ENCODE measurements around the gene MLLT10. TPM values are rescaled to one million over a fixed set of nuclear protein-coding genes. Genes with fewer than 3 reads are reported as not detected.

Gene MLLT10
- total RNA-seq, 1 donor from 2014 or later, result 61.3 TPM

GRCh38 chr10:21624951-21625350 lies 90.9 kb downstream of the MLLT10 start:
- H3K36me3 Mint-ChIP-seq, result peaks cover 34% of the 10 kb centered on the region
- H3F3A ChIP-seq (ENCODE audit: low read depth), result peaks cover 4% of the 10 kb centered on the region

GRCh38 chr10:21625623-21626229 lies 91.7 kb downstream of the MLLT10 start:
- Histone ChIP-seq H3K4me2 (no peak overlapping the region), H3F3A (ENCODE audit: low read depth) (peaks cover 4% of the 10 kb centered on the region), H3K4me3 (no peak overlapping the region), H3K9ac (no peak overlapping the region), H3K27ac (no peak overlapping the region), H2AFZ (replicated peaks) (no peak overlapping the region), H3K36me3 (peaks cover 12% of the 10 kb centered on the region), H4K20me1 (ENCODE audit: low read depth) (peaks cover 6% of the 10 kb centered on the region), H3K79me2 (ENCODE audit: low read depth) (peaks cover 51% of the 10 kb centered on the region), H3K4me1 (no peaks in the 10 kb centered on the region), H3K9me3 (ENCODE audit: low read depth) (no peaks in the 10 kb centered on the region), H3K27me3 (no peaks in the 10 kb centered on the region)
- no peaks in the 10 kb centered on the region for H3K9me3 Mint-ChIP-seq
- no peaks in the 10 kb centered on the region for H3K4me1 Mint-ChIP-seq
- no peak for TF ChIP-seq EZH2phosphoT487 (IDR thresholded peaks at IDR 0.05)
- TF ChIP-seq CTCF (IDR thresholded peaks at IDR 0.05), result no peak
- TF ChIP-seq EZH2 (IDR thresholded peaks at IDR 0.05), result no peak
- peaks cover 35% of the 10 kb centered on the region for H3K36me3 Mint-ChIP-seq
- no peak overlapping the region for H3K4me3 Mint-ChIP-seq
- H3K27ac Mint-ChIP-seq, result no peak overlapping the region
- DNase-seq (ENCODE audit: low spot score), result no peak
- no peaks in the 10 kb centered on the region for H3K27me3 Mint-ChIP-seq (ENCODE audit: insufficient read depth, low read depth)

More at GRCh38 chr10:21624951-21625350, 90.9 kb downstream of the MLLT10 start:
- Mint-ChIP-seq H3K9me3 (no peaks in the 10 kb centered on the region), H3K27me3 (ENCODE audit: insufficient read depth, low read depth) (no peaks in the 10 kb centered on the region), H3K4me3 (no peak overlapping the region), H3K4me1 (no peaks in the 10 kb centered on the region), H3K27ac (no peak overlapping the region)
- H4K20me1 ChIP-seq (ENCODE audit: low read depth), result peaks cover 6% of the 10 kb centered on the region
- H3K4me3 ChIP-seq, result no peak overlapping the region
- H3K27me3 ChIP-seq, result no peaks in the 10 kb centered on the region
- peaks cover 43% of the 10 kb centered on the region for H3K79me2 ChIP-seq (ENCODE audit: low read depth)
- no peak overlapping the region for H3K4me2 ChIP-seq
- peaks cover 16% of the 10 kb centered on the region for H3K36me3 ChIP-seq
- no peak for TF ChIP-seq EZH2 (IDR thresholded peaks at IDR 0.05)
- H3K27ac ChIP-seq, result no peak overlapping the region
- no peak overlapping the region for H3K9ac ChIP-seq
- no peaks in the 10 kb centered on the region for H3K4me1 ChIP-seq
- no peaks in the 10 kb centered on the region for H3K9me3 ChIP-seq (ENCODE audit: low read depth)
- no peak for DNase-seq (ENCODE audit: low spot score)
- H2AFZ ChIP-seq (replicated peaks), result no peak overlapping the region

- H3K27me3 ChIP-seq, result no peaks in the 10 kb centered on the region
- H3K36me3 ChIP-seq, result peaks cover 12% of the 10 kb centered on the region
- Mint-ChIP-seq H3K36me3 (peaks cover 40% of the 10 kb centered on the region), H3K27ac (no peak overlapping the region), H3K9me3 (no peaks in the 10 kb centered on the region), H3K4me1 (no peaks in the 10 kb centered on the region), H3K27me3 (ENCODE audit: insufficient read depth, low read depth) (no peaks in the 10 kb centered on the region), H3K4me3 (no peak overlapping the region)
- H3K27ac ChIP-seq, result no peak overlapping the region
- no peaks in the 10 kb centered on the region for H3K4me1 ChIP-seq
- H3K79me2 ChIP-seq (ENCODE audit: low read depth), result peaks cover 55% of the 10 kb centered on the region
- TF ChIP-seq CTCF (IDR thresholded peaks at IDR 0.05), result no peak
- no peak for TF ChIP-seq EZH2phosphoT487 (IDR thresholded peaks at IDR 0.05)
- no peak for TF ChIP-seq EZH2 (IDR thresholded peaks at IDR 0.05)
- H2AFZ ChIP-seq (replicated peaks), result no peak overlapping the region
- no peak for DNase-seq (ENCODE audit: low spot score)
- peaks cover 6% of the 10 kb centered on the region for H4K20me1 ChIP-seq (ENCODE audit: low read depth)
- H3K9me3 ChIP-seq (ENCODE audit: low read depth), result no peaks in the 10 kb centered on the region
- no peak overlapping the region for H3K4me2 ChIP-seq
- H3K9ac ChIP-seq, result no peak overlapping the region
- H3F3A ChIP-seq (ENCODE audit: low read depth), result peaks cover 4% of the 10 kb centered on the region
- no peak overlapping the region for H3K4me3 ChIP-seq
Observed at GRCh38 chr10:21626457-21627161, 92.6 kb downstream of the MLLT10 start.

- Mint-ChIP-seq H3K9me3 (no peaks in the 10 kb centered on the region), H3K36me3 (peaks cover 45% of the 10 kb centered on the region), H3K4me1 (no peaks in the 10 kb centered on the region), H3K4me3 (no peak overlapping the region), H3K27ac (no peak overlapping the region), H3K27me3 (ENCODE audit: insufficient read depth, low read depth) (no peaks in the 10 kb centered on the region)
- no peak overlapping the region for H2AFZ ChIP-seq (replicated peaks)
- H3K27me3 ChIP-seq, result no peaks in the 10 kb centered on the region
- H3K27ac ChIP-seq, result no peak overlapping the region
- no peak overlapping the region for H3K4me3 ChIP-seq
- peaks cover 56% of the 10 kb centered on the region for H3K79me2 ChIP-seq (ENCODE audit: low read depth)
- H3K9me3 ChIP-seq (ENCODE audit: low read depth), result no peaks in the 10 kb centered on the region
- no peak for DNase-seq (ENCODE audit: low spot score)
- no peak overlapping the region for H3K9ac ChIP-seq
- H4K20me1 ChIP-seq (ENCODE audit: low read depth), result peaks cover 6% of the 10 kb centered on the region
- TF ChIP-seq CTCF (IDR thresholded peaks at IDR 0.05), result no peak
- no peak for TF ChIP-seq EZH2phosphoT487 (IDR thresholded peaks at IDR 0.05)
- no peak for TF ChIP-seq EZH2 (IDR thresholded peaks at IDR 0.05)
- no peak overlapping the region for H3K4me2 ChIP-seq
- peaks cover 11% of the 10 kb centered on the region for H3K36me3 ChIP-seq
- peaks cover 4% of the 10 kb centered on the region for H3F3A ChIP-seq (ENCODE audit: low read depth)
- H3K4me1 ChIP-seq, result no peaks in the 10 kb centered on the region
Observed at GRCh38 chr10:21627331-21627730, 93.3 kb downstream of the MLLT10 start.

Data from neural progenitor cell (in vitro differentiated cells).